Keratinocyte (primary cell): Measurements from ENCODE around the gene GPRIN1. TPM values are rescaled to one million over a fixed set of nuclear protein-coding genes. Genes with fewer than 3 reads are reported as not detected.
A peak's percentile ranks its signal among the peaks of the same experiment; 100 is the strongest.

Experiments
- DNase-seq: peaks from one replicate; pipeline ENCODE4 v3.0.0-alpha.2; 2011; ENCODE audit warnings: low read depth, missing footprints, low spot score
- FAIRE-seq: peaks from 2 replicates; lab custom pipeline; 2011; peaks lifted over from hg19 to GRCh38; lab: Jason Lieb, UNC
- H2AFZ ChIP-seq: 2 replicates; pipeline ENCODE4 v1.6.0; 2012; ENCODE audit warnings: low read length, control low read depth, inconsistent platforms; ENCODE audit not compliant: control insufficient read depth
- H3K27ac ChIP-seq: 2 replicates; pipeline ENCODE4 v1.5.1; 2011; ENCODE audit warnings: low read length; ENCODE audit not compliant: control insufficient read depth, insufficient read depth
- H3K27me3 ChIP-seq: 3 replicates; pipeline ENCODE4 v1.6.0; 2011; ENCODE audit warnings: low read length; ENCODE audit not compliant: control insufficient read depth, insufficient read depth; ENCODE audit errors: extremely low read depth
- H3K36me3 ChIP-seq, 2 experiments: 2 replicates in 1 of 2; 3 replicates in 1 of 2; pipeline ENCODE4 v1.5.1; 2011; ENCODE audit warnings: low read length in 2 of 2, mild to moderate bottlenecking in 1 of 2; ENCODE audit not compliant: control insufficient read depth in 2 of 2, insufficient read depth in 2 of 2; ENCODE audit errors: extremely low read depth in 1 of 2
- H3K4me1 ChIP-seq: 3 replicates; pipeline ENCODE4 v1.5.1; 2011; ENCODE audit warnings: low read length; ENCODE audit not compliant: control insufficient read depth, insufficient read depth; ENCODE audit errors: extremely low read depth
- H3K4me2 ChIP-seq: 3 replicates; pipeline ENCODE4 v1.6.0; 2011; ENCODE audit warnings: low read depth, low read length; ENCODE audit not compliant: control insufficient read depth, insufficient read depth; ENCODE audit errors: extremely low read depth
- H3K4me3 ChIP-seq, 3 experiments: fragments of 200-600 bp in 1 of 3; sonication (generic) in 1 of 3; 2 replicates in 2 of 3; 3 replicates in 1 of 3; pipeline ENCODE4 v1.5.1; 2011 to 2016; ENCODE audit warnings: low read length in 3 of 3, mild to moderate bottlenecking in 3 of 3, control low read depth in 2 of 3, inconsistent platforms in 1 of 3, low read depth in 1 of 3, mixed read lengths in 1 of 3, mixed run types in 1 of 3, moderate library complexity in 1 of 3; ENCODE audit not compliant: control insufficient read depth in 2 of 3, insufficient read depth in 2 of 3; ENCODE audit errors: extremely low read depth in 1 of 3
- H3K79me2 ChIP-seq: 2 replicates; pipeline ENCODE4 v1.6.0; 2012; ENCODE audit warnings: low read length; ENCODE audit not compliant: control insufficient read depth, insufficient read depth
- H3K9ac ChIP-seq: 3 replicates; pipeline ENCODE4 v1.6.0; 2011; ENCODE audit warnings: low read length; ENCODE audit not compliant: control insufficient read depth, insufficient read depth; ENCODE audit errors: extremely low read depth
- H3K9me1 ChIP-seq: 3 replicates; pipeline ENCODE4 v1.6.0; 2011; ENCODE audit warnings: low read length; ENCODE audit not compliant: control insufficient read depth, insufficient read depth; ENCODE audit errors: extremely low read depth
- H3K9me3 ChIP-seq: 2 replicates; pipeline ENCODE4 v1.5.1; 2012; ENCODE audit warnings: low read depth, low read length; ENCODE audit not compliant: control insufficient read depth
- H4K20me1 ChIP-seq: 3 replicates; pipeline ENCODE4 v1.6.0; 2011; ENCODE audit warnings: low read length; ENCODE audit not compliant: control insufficient read depth, insufficient read depth; ENCODE audit errors: extremely low read depth
- EZH2 ChIP-seq: IDR thresholded peaks from one replicate; pipeline ENCODE4 v1.6.1; 2012; ENCODE audit warnings: inconsistent platforms, mild to moderate bottlenecking, low read length, moderate library complexity
- dilution Hi-C: fragments of 300-500 bp; cut with MboI; formaldehyde crosslinking; loops from one replicate; pipeline ENCODE4 v1.7.0; 2020; ENCODE audit warnings: low sequenced_read_pairs; ENCODE audit not compliant: extremely low pct_ligation_motif_present
- polyA minus RNA-seq, 3 experiments: library from RNA; depleted of rRNA, polyadenylated mRNA; stranded (reverse); fragments of >200 nt; gene quantifications; 1 replicate in 1 of 3; 2 replicates in 1 of 3; 3 replicates in 1 of 3; pipeline ENCODE4 v1.2.3, GENCODE V29; 2011
- polyA plus RNA-seq, 5 experiments: library from polyadenylated mRNA; depleted of rRNA in 3 of 5; stranded (reverse) in 3 of 5; stranded (forward) in 1 of 5; unstranded in 1 of 5; fragments of >200 nt; gene quantifications; 1 replicate in 1 of 5; 2 replicates in 3 of 5; 3 replicates in 1 of 5; pipeline versions ENCODE4 v1.2.1 to v1.2.3, GENCODE V29; 2011 to 2012; ENCODE audit warnings: missing spikeins in 2 of 5, low read depth in 1 of 5, low replicate concordance in 1 of 5
- TF ChIP-seq, protein P1 (sequence below), 3 experiments: IDR thresholded peaks in 1 of 3; conservative IDR thresholded peaks in 1 of 3; optimal IDR thresholded peaks in 1 of 3; 2 replicates in 2 of 3; 3 replicates in 1 of 3; pipeline versions ENCODE3 to v1.5.1; 2011; ENCODE audit warnings: low read length in 3 of 3, mild to moderate bottlenecking in 3 of 3, moderate library complexity in 2 of 3, control low read depth in 1 of 3, inconsistent platforms in 1 of 3; ENCODE audit not compliant: insufficient read depth in 2 of 3; ENCODE audit errors: extremely low read depth in 1 of 3

GPRIN1 gene
- polyA plus RNA-seq (4.0 to 4.6 TPM (median 4.4 TPM) in 3 replicates), polyA minus RNA-seq (4.9 to 5.7 TPM (median 5.5 TPM) in 3 replicates)
- 2.4 TPM for polyA plus RNA-seq (2011; ENCODE audit: low read depth)
- polyA plus RNA-seq (2011; cell fraction: cytosol; rRNA removed): 3.5 and 5.5 TPM in 2 replicates
- polyA plus RNA-seq (2011; cell fraction: nucleus; rRNA removed): 5.2 and 8.0 TPM in 2 replicates
- polyA plus RNA-seq (2012; ENCODE audit: low replicate concordance): 3.8 and 7.6 TPM in 2 replicates
- 9.0 TPM for polyA minus RNA-seq (2011; cell fraction: cytosol; rRNA and poly(A)+ RNA removed)
- polyA minus RNA-seq (2011; cell fraction: nucleus; rRNA and poly(A)+ RNA removed): 6.6 and 8.4 TPM in 2 replicates

DNA sequence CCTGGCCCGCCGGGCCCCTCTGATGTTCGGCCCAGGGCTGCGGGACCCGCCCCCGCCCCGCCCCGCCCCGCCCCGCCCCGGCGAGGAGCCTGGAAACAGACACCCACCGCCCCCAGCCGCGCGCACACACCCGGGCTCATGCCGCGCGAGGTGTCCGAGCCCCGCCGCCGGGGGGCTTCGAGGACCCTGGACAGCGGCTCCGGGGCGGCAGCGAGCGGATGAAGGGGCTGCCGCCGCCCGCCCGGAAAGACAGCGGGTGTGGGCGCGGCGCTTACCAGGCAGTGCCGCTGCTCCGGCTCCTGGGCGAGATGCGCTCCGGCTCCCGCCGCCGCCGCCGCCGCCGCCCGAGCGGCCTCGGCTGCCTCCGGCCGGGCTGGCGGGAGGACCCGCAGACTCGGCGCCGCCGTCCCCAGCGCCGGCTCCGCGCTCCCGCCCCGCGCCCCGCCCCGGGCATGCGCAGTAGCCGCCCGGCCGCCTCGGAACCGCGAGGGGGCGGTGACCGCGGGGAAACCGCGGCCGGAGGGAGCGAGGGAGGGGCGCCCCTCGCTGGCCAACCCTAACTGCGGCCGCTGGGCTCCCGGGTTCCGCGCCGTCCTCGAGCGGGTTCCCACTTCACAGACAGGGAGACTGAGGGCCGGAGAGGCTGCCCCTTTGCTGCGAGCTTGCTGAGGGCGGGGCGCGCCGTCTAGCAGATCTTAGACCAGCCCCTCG, at the start of gene GPRIN1:
Gene GPRIN1 (minus strand): TSS at position 433 of the 711 bp plus-strand sequence. CDS start 10,322 bp downstream, outside the sequence.
- H3K9me1 ChIP-seq: peaks cover 2% of the 10 kb centered on the region
- peaks cover 31% of the 10 kb centered on the region for H3K4me1 ChIP-seq
- peak within 1 kb of the TSS; percentile 61 to 75 (median 67) for H3K4me3 ChIP-seq
- DNase-seq (no peak), FAIRE-seq (no peak)
- H3K9me3 ChIP-seq: no peaks in the 10 kb centered on the region
- dilution Hi-C loops: no loop called here
- peak within 1 kb of the TSS; percentile 88 for H3K4me2 ChIP-seq
- TF ChIP-seq, protein P1, sequence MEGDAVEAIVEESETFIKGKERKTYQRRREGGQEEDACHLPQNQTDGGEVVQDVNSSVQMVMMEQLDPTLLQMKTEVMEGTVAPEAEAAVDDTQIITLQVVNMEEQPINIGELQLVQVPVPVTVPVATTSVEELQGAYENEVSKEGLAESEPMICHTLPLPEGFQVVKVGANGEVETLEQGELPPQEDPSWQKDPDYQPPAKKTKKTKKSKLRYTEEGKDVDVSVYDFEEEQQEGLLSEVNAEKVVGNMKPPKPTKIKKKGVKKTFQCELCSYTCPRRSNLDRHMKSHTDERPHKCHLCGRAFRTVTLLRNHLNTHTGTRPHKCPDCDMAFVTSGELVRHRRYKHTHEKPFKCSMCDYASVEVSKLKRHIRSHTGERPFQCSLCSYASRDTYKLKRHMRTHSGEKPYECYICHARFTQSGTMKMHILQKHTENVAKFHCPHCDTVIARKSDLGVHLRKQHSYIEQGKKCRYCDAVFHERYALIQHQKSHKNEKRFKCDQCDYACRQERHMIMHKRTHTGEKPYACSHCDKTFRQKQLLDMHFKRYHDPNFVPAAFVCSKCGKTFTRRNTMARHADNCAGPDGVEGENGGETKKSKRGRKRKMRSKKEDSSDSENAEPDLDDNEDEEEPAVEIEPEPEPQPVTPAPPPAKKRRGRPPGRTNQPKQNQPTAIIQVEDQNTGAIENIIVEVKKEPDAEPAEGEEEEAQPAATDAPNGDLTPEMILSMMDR (optimal IDR thresholded peaks at IDR 0.05 in 1 of 3, IDR thresholded peaks at IDR 0.05 in 1 of 3, conservative IDR thresholded peaks at IDR 0.05 in 1 of 3; ENCODE audit: extremely low read depth in 1 of 3, insufficient read depth in 2 of 3, low read length in 3 of 3): peak in 1 of 3 experiments; percentile 45
- no peak for TF ChIP-seq EZH2
- no peaks in the 10 kb centered on the region for H3K79me2 ChIP-seq
- no peaks in the 10 kb centered on the region for H3K36me3 ChIP-seq
- peak within 1 kb of the TSS; percentile 44 for H3K9ac ChIP-seq
- no peaks in the 10 kb centered on the region for H4K20me1 ChIP-seq
- no peaks in the 10 kb centered on the region for H3K27me3 ChIP-seq
- no peak within 1 kb of the TSS for H3K27ac ChIP-seq
- peak within 1 kb of the TSS; percentile 62 for H2AFZ ChIP-seq

DNA sequence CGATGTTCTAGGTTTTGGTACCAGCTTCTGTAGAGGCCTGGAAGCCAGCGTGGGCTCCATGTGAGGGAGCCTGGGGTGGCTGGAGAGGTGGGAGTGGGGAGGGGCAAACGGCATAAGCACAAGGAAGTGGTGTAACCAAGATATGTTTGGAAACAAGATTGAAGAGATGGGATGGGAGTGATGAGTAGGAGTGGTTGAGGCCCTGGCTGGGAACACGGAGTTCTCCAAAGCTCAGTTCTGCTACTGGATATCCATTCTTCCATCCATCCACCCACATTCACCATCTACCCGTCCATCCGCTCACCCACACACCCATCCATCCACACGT, 49.5 kb upstream of the GPRIN1 start:
- no peaks in the 10 kb centered on the region for H3K4me1 ChIP-seq
- peaks cover 0 to 7% of the 10 kb centered on the region in 2 experiments for H3K36me3 ChIP-seq
- DNase-seq (no peak), FAIRE-seq (no peak)
- dilution Hi-C loops: no loop called here
- peaks cover 3% of the 10 kb centered on the region for H3K27me3 ChIP-seq
- no peaks in the 10 kb centered on the region for H3K9me3 ChIP-seq
- H3K9ac ChIP-seq: no peak overlapping the region
- H3K9me1 ChIP-seq: no peaks in the 10 kb centered on the region
- H3K4me3 ChIP-seq: no peak overlapping the region
- H2AFZ ChIP-seq: no peak overlapping the region
- H3K79me2 ChIP-seq: no peaks in the 10 kb centered on the region
- peaks cover 3% of the 10 kb centered on the region for H4K20me1 ChIP-seq
- H3K27ac ChIP-seq: no peak overlapping the region
- no peak overlapping the region for H3K4me2 ChIP-seq
- TF ChIP-seq EZH2: no peak
- TF ChIP-seq, protein P1 (optimal IDR thresholded peaks at IDR 0.05 in 1 of 3, IDR thresholded peaks at IDR 0.05 in 1 of 3, conservative IDR thresholded peaks at IDR 0.05 in 1 of 3; ENCODE audit: extremely low read depth in 1 of 3, insufficient read depth in 2 of 3, low read length in 3 of 3): no peak
